DLD1 (cell line): ENCODE results near the gene IVL.

Experiments used
- in situ Hi-C: cut with HindIII; loops from 2 replicates; pipeline ENCODE4 v1.10.0; 2017; ENCODE audit warnings: low sequenced_read_pairs

IVL gene

DNA sequence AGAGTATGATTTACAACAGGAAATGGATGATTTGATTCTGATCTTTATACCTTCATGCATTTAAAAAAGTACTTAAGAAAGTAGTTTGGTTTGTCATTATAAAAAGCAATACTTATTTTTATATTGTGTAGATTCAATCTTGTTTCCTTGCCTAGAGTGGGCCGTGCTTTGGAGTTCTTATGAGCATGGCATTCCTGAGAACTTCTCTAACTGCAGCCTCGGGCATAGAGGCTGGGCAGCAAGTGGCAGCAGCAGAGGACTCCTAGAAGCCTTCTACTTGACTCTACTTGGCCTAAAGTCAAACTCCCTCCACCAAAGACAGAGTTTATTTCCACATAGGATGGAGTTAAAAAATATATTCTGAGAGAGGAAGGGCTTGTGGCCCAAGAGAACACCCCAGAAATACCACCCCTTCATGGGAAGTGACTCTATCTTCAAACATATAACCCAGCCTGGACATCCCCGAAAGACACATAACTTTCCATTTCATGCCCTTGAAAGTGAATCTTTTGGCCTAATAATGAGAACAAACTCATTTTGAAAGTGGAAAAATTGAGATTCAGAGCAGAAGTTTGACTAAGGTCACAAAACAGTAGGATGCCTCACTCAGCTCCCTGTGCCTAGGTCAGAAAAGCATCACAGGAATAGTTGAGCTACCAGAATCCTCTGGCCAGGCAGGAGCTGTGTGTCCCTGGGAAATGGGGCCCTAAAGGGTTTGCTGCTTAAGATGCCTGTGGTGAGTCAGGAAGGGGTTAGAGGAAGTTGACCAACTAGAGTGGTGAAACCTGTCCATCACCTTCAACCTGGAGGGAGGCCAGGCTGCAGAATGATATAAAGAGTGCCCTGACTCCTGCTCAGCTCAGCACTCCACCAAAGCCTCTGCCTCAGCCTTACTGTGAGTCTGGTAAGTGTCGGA lies at the start of gene IVL:
TSS of gene IVL (plus strand) at position 861 of the 916 bp plus-strand sequence. CDS start 1,252 bp downstream, outside the sequence.
- in situ Hi-C loops: no loop called here

DNA sequence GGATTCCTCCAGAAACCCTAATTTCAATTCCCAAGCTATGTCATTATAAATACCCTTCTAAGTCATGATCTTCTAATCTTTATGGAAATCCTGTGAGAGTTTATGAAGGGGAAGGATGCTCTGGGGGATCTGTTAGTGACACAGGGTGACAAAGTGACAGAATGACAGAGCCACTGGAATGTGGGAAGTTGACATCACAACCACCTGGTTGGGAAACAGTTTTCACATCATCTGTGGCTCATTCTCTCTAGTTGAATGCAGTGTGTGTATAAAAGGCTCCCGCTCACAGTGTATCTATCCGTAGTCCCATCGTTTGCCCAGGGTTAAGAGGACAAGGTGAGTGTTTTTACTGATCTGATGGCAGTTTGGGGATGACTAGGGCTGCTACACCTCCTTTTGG lies 48.6 kb upstream of the IVL start, which contains the start of gene LCE7A:
TSS of gene LCE7A (plus strand) at position 301 of the 400 bp plus-strand sequence. CDS start 702 bp downstream, outside the sequence.
- in situ Hi-C loops: no loop called here

DNA sequence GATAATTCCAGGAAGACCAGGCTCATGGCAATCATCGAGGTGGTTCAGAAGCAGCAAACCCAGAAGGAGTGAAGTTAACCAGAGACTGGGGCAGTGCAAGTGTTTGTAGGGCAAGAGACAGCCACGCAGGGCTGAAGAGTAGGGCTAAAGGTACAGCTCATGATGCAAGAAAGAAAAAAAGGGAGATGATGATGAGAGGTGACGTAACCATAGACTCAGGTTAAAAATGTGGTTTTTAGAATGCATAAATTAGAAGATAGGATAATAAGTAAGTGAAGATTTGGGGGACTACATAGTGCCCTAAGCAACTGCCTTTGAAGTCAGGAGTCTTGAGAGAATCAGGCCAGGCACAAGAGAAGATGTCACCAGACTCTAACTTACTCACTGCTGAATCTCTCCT lies 48.2 kb upstream of the IVL start:
- in situ Hi-C loops: no loop called here

- in situ Hi-C loops: no loop called here
Measured at GRCh38 chr1:152861374-152861773, 47.0 kb upstream of the IVL start.

GRCh38 chr1:152864443-152864842 lies 43.9 kb upstream of the IVL start:
- in situ Hi-C loops: no loop called here

GRCh38 chr1:152866321-152866720 lies 42.0 kb upstream of the IVL start:
- in situ Hi-C loops: no loop called here

DNA sequence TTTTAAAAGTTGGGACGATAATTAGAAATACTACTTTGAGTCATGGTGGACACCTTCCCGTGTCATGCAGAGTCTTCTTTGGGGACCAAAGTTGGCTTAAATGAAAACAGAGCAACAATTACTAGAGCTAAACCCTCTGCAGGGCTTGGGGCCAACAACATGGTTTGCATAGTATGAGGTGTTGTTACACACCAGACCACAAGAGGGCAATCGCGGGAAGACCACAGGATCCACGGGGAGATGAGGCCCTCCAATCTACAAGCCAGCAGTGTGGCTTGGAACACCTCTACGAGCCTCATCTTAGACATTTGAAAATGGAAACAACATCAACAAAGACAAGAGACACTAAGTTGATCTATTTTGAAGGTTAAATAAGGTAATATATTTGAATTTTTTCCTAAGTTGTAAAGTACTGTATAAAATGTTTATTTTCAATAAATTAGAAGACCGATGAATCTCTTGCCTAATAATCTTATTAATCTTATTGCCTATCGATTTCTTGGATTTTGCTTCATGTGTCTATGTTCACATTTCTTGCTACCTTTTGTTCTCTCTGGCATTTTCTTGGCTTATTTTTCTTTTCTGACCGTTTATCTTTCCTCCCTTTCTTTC lies 38.4 kb upstream of the IVL start:
- in situ Hi-C loops: no loop called here

GRCh38 chr1:152870831-152871730 lies 37.3 kb upstream of the IVL start:
- in situ Hi-C loops: no loop called here

DNA sequence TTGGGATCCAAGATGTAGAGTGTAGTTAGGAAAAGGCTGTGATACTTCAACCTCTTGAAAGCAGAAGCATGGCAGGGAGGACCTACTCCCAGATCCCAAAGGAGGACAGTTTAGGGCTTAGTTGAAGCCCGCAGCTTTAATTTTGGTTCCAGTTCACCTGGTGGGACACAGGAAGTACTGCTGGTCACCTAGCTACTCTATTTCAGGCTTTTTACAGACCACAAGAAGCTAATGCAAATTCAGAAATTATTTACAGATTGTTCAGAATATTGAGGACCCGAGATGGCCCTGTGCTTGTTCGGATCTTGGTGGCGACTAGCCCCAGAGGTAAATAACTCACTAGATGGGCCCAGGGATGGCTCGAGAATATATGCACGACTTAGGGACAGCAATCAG lies 36.6 kb upstream of the IVL start:
- in situ Hi-C loops: no loop called here

GRCh38 chr1:152873495-152873894 lies 34.9 kb upstream of the IVL start:
- in situ Hi-C loops: no loop called here

DNA sequence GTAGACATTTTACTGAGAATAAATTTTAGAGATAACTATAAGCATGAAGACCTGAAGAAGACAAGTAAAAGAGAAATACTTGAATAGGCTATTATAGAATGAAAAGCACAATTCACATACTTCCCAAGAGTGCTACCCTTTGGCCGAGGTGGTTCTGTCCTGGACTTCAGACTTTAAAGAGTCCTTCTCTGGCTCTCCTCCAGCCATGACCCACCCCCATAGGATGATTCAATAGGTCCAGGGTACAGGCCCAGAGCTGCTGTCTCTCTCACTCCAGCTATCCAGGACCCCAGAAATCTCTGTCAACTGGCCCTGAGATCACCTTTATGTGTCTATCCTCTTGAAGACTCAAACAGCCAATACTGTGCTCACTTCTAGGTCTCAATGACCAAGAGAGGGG lies 31.5 kb upstream of the IVL start:
- in situ Hi-C loops: no loop called here

- in situ Hi-C loops: no loop called here
Measured at GRCh38 chr1:152878042-152878441, 30.3 kb upstream of the IVL start, which contains the start of gene SMCP. Gene SMCP (plus strand): TSS chr1:152878322. CDS start chr1:152884423, 6,101 bp downstream.

DNA sequence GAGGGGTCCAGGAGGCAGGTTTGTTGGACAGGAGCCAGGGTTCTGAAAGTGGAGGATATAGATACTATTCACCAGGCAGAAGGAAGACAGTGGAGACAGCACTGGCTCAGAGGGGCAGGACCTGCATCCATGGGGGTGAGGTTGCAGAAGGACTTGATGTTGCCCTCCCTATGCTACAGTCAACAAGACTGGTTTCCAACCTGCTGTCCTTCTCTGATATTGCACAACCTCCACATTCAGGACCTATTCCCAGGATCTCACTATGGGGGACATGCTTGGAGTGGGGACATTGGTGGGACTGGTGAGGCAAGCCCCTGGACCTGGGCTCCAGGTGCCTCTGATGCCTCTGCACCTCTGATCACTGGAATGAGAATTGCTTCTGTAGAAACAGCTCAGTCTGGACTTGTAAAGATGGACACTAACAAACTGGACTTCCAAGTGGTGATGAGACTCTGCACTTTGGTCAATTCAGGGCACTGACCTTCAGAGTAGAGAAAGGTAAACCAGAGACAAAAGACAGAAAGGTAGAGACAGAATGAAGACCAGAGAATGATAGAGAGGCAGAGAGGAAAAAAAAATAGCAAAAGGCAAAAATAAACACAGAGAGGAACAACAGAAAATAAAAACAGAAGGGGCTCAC lies 28.7 kb upstream of the IVL start:
- in situ Hi-C loops: no loop called here

DNA sequence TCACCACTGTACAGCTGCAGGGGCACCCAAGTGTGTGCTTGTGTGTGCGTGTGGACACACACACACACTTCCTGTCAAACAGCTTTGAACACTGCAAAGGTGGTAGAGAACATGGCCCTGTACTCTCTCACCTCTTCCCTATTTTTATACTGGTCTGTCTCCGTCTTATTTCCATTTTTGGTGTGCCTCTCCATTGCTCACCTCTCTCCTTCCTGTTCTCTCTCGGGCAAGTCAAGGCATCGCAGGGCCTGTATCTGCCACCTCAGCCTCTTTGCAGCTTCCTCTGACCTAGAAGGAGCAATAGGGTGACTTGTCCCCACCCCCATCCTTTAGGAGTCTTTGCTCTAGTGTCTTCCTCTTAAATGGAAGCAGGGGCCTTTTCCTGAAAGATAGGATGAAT lies 28.0 kb upstream of the IVL start:
- in situ Hi-C loops: no loop called here

DNA sequence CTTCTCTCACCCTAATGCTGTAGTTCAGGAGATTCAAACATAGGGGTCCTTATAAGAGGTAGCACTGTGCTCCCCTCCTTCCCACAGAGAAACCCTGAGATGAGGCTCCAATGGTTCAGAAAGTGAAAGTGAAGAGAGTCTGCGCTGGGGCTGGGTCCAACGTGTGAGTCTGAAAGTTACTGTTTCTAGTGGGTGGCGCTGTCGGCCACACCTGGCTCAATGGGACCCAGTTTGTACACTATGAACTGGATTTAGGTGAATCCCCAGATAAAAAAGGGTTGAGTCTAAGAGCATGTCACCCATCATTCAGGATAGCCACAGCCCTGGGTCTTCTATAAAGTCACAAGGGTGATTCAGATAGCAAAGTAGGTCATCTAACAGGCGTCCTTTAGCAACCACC lies 27.4 kb upstream of the IVL start:
- in situ Hi-C loops: no loop called here

DNA sequence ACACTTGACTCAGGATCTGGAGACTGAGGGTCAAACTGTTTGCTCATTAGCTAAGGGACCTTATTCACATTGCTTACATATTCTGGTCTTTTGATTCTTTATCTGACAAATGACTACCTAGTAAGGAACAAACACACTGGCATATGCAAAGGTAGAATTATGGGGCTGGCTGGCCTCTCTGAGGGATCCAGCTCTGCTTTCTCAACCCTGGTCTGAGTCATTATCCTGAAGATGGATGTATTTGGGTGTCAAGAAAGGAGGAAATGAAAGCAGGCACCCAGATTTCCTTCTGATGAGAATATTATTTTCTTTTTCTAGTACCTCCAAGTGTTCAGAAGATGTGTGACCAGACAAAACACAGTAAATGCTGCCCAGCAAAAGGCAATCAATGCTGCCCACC lies 24.3 kb upstream of the IVL start:
- in situ Hi-C loops: no loop called here

- in situ Hi-C loops: no loop called here
Measured at GRCh38 chr1:152884506-152884905, 23.8 kb upstream of the IVL start.

DNA sequence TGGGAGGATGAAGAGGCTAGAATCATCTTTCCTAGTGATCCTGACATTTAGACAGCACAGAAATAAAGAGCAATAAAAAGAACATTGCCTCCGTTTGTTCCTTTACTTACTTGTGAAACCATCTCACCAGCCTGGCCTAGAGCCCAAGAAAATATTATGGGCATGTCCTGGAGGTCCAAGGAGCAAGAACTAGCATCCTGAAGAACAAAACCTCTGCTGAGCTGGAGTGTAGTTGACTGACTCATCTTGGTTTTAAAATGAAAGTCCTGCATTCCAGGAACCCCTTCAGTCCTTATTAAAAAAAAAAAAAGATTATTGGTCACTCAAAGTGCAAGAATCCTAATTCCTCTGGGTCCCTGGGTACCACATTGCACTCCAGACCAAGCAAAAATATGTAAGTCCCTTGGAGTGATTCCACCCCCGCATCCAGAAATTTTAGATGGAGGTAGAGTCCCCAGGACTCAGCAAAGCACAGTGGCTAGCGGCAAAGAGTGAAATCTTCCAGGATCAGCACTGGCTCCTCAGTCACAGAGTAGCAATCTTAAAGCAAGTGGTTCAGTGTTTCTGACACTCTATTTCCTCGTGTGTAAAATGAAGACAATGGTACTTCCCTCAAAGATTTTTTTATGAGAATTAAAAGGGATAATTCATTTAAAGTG lies 23.3 kb upstream of the IVL start:
- in situ Hi-C loops: no loop called here

- in situ Hi-C loops: no loop called here
Measured at GRCh38 chr1:152886085-152886484, 22.3 kb upstream of the IVL start.

DNA sequence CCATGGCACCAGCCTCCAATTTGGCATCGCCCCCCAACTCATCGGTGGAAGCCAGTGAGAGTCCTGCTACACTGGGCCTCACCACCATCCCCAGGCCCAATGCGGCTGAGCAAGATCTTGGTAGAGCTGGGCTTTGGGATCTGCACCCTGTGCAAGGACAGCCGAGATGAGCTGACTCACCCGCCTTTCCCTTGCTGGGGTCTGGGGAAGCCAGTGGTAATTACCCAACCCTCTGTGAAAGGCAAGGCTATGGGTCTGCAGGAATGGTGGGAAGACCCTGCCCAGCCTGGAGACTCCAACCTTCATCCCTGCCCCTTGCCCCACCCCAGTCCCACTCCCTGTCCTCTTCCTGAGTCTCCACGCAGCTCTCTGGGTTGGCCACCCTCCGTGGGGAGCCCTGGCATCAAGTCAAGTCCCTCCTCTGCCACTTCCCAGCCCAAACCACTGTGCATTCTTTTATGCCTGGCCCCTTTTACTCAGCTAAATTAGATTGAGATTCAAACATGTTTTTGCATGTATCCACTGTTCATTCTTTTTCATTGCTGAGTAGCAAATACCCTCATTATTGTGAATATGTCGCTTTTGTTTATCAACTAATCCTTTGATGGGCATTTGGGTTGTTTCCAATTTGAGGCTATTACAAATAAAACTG lies 21.5 kb upstream of the IVL start:
- in situ Hi-C loops: no loop called here
